HG02678 (cell line): ENCODE data around the gene CENPA.

Source experiments
- ATAC-seq: cut with Tn5 transposase; IDR thresholded peaks from one replicate; pipeline ENCODE4 v1.9.1; 2021; ENCODE audit warnings: mild to moderate bottlenecking, moderate library complexity; ENCODE audit not compliant: unreplicated experiment

The CENPA gene

DNA sequence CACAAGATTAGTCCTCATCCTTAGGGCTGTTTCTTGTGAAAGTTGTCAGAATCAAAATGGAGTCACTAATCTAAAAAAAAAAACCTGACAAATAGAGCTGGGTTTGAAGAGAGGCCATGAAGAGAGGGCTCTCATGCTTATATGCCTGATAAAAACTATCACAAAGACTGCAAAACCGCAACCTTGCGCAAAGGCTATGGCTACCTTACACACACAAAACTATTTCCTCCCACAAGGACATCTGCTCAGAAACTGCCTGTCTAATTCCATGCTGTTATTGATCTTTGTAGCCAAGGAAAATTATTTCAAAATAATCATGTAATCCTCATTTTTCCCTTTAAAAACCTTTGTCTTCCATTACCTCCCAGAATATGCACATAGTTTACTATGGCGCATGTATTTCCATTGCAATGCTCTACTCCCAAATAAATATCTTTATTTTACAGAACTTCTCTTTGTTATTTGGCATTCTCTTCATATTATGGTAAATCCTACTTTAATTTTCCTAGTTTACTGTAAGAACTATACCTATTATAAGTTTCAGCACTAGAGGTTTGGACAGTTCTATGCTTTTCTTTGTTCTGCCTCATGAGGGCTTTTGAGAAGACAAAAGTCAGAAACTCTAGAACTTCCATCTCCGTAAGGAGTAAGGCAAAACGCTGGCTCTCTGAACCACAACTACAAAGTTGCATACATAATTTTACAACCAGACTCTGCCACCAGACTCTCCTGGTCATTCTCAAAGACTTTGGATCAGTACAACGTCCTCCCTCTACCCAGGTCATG lies 52.5 kb downstream of the CENPA start:
- ATAC-seq, result no peak

DNA sequence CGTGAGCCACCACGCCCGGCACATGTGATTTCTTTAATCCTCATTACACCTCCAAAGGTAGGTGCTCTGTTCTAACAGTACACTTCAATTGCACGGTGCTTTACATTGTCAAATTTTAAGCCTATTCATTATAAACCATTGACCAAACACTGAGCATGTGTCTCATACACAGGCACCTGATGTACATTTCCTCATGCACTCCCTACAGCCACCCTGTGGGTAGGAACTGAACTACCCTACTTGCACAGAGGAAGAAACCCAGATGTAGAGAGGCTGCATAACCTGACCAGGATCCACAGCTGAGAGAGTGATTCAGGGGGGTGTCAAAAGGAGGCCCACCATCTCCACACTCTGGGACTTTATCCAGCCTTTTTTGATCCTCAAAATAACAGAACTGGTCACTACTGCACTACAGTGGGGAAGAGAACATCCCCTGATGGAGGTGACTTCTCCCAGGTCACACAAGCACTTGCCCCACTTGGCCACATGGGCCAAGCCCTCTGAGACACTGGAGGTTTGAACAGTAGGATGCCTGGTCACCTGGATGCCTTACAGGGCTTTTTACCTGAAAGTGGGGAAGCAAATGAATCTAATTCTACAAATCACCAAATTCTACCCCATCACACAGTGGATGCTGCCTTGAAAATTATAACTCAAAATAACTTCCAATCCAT lies 55.2 kb downstream of the CENPA start:
- ATAC-seq, result no peak

DNA sequence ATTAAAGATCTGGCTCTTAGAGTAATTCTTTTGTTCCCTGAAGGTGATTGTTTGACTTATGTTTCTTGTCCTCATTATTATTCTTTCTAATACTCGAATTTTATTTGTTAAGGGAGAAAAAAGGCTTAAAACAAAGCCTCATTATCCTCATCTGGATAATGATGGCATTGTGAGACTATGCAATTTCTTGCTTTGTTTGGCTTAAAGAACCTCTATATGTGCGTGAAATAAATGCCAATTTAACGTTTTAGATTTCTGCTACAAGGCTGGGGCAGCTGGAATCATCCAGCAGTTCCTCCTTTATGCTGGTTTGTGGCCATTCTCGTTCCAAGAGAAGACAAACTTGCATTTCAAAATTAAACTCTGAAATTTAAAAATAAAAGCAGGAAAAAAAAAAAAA lies 57.2 kb downstream of the CENPA start:
- no peak for ATAC-seq
